Measurements from ENCODE around the gene CIAO2B.

CIAO2B gene

GRCh38 chr16:66920924-66921680 lies 13.1 kb downstream of the CIAO2B start:
- DNase-seq = no peak

GRCh38 chr16:66920299-66920590 lies 14.0 kb downstream of the CIAO2B start:
- no peak for DNase-seq

GRCh38 chr16:66919569-66920298 lies 14.5 kb downstream of the CIAO2B start:
- no peak for DNase-seq

GRCh38 chr16:66918803-66919568 lies 15.2 kb downstream of the CIAO2B start, which contains the start of gene CDH16:
Gene CDH16 (minus strand): TSS chr16:66918885. CDS start chr16:66918065, 820 bp downstream.
- peak in 1 of 56 donors; percentile 13 for DNase-seq

GRCh38 chr16:66918355-66918754 lies 15.8 kb downstream of the CIAO2B start:
- DNase-seq = no peak

- DNase-seq = no peak
Observed at GRCh38 chr16:66917741-66918140, 16.5 kb downstream of the CIAO2B start.

- DNase-seq = no peak
Observed at GRCh38 chr16:66916518-66916917, 17.7 kb downstream of the CIAO2B start.

GRCh38 chr16:66915041-66915440 lies 19.2 kb downstream of the CIAO2B start:
- DNase-seq = no peak

- DNase-seq = no peak
Observed at GRCh38 chr16:66914541-66914940, 19.7 kb downstream of the CIAO2B start.

GRCh38 chr16:66913711-66914110 lies 20.5 kb downstream of the CIAO2B start:
- DNase-seq = no peak

GRCh38 chr16:66913081-66913480 lies 21.1 kb downstream of the CIAO2B start:
- no peak for DNase-seq

GRCh38 chr16:66911801-66912200 lies 22.4 kb downstream of the CIAO2B start:
- DNase-seq = no peak

GRCh38 chr16:66911112-66911511 lies 23.1 kb downstream of the CIAO2B start:
- no peak for DNase-seq

GRCh38 chr16:66910175-66910940 lies 23.8 kb downstream of the CIAO2B start:
- no peak for DNase-seq

GRCh38 chr16:66908762-66909559 lies 25.2 kb downstream of the CIAO2B start:
- no peak for DNase-seq

GRCh38 chr16:66908116-66908515 lies 26.1 kb downstream of the CIAO2B start:
- DNase-seq = no peak

- no peak for DNase-seq
Observed at GRCh38 chr16:66906916-66907836, 27.0 kb downstream of the CIAO2B start.

- peak in 2 of 56 donors; percentile 21 to 58 for DNase-seq
Observed at GRCh38 chr16:66905633-66906539, 28.3 kb downstream of the CIAO2B start.

All from amygdala (tissue), 56 donors.